SK-N-SH (cell line): ENCODE measurements around the gene SPOP.

Experiments
- CTCF ChIP-seq: fragments of 200-600 bp; sonication (generic); IDR thresholded peaks from 2 replicates; pipeline ENCODE4 v1.6.1; 2017; ENCODE audit warnings: antibody characterized with exemption, mild to moderate bottlenecking, moderate library complexity
- EP300 ChIP-seq, 2 experiments: IDR thresholded peaks; 2 replicates each; pipeline versions ENCODE4 v1.4.0 to v1.6.1; 2012; ENCODE audit warnings: borderline replicate concordance in 1 of 2, low read depth in 1 of 2, low read length in 1 of 2
- EZH2phosphoT487 ChIP-seq: fragments of 200-600 bp; sonication (generic); IDR thresholded peaks from 2 replicates; pipeline ENCODE4 v1.6.1; 2017; ENCODE audit warnings: low read depth, mixed run types, mild to moderate bottlenecking, antibody characterized with exemption, moderate library complexity, borderline replicate concordance
- JUND ChIP-seq: IDR thresholded peaks from 2 replicates; pipeline ENCODE4 v1.4.0; 2012
- MAX ChIP-seq: IDR thresholded peaks from 2 replicates; pipeline ENCODE4 v1.4.0; 2012; ENCODE audit warnings: low read depth
- POLR2AphosphoS5 ChIP-seq: IDR thresholded peaks from 2 replicates; pipeline ENCODE4 v1.6.1; 2012; ENCODE audit warnings: low read depth, low read length
- RAD21 ChIP-seq: IDR thresholded peaks from 2 replicates; pipeline ENCODE4 v1.6.1; 2012; ENCODE audit warnings: mild to moderate bottlenecking, low read length
- RCOR1 ChIP-seq: fragments of 150-350 bp; IDR thresholded peaks from 2 replicates; pipeline ENCODE4 v1.6.1; 2017; ENCODE audit warnings: antibody characterized with exemption, low read length
- SIN3A ChIP-seq: IDR thresholded peaks from 2 replicates; pipeline ENCODE4 v1.6.1; 2012; ENCODE audit warnings: low read depth, mild to moderate bottlenecking, low read length, moderate library complexity, borderline replicate concordance
- SMC3 ChIP-seq: IDR thresholded peaks from 2 replicates; pipeline ENCODE4 v1.6.1; 2012; ENCODE audit warnings: low read depth, low read length, improper control_type of control experiment
- TEAD4 ChIP-seq: IDR thresholded peaks from 2 replicates; pipeline ENCODE4 v1.4.0; 2012; ENCODE audit warnings: mild to moderate bottlenecking, borderline replicate concordance; ENCODE audit not compliant: insufficient read depth
- TF ChIP-seq, protein P1 (sequence below): IDR thresholded peaks from 2 replicates; pipeline ENCODE4 v1.6.1; 2012; ENCODE audit warnings: mild to moderate bottlenecking, low read depth, low read length, moderate library complexity
- TF ChIP-seq, protein P2 (sequence below): fragments of 150-350 bp; IDR thresholded peaks from 2 replicates; pipeline ENCODE4 v1.6.1; 2017; ENCODE audit warnings: antibody characterized with exemption, low read length, low read depth, borderline replicate concordance

DNA sequence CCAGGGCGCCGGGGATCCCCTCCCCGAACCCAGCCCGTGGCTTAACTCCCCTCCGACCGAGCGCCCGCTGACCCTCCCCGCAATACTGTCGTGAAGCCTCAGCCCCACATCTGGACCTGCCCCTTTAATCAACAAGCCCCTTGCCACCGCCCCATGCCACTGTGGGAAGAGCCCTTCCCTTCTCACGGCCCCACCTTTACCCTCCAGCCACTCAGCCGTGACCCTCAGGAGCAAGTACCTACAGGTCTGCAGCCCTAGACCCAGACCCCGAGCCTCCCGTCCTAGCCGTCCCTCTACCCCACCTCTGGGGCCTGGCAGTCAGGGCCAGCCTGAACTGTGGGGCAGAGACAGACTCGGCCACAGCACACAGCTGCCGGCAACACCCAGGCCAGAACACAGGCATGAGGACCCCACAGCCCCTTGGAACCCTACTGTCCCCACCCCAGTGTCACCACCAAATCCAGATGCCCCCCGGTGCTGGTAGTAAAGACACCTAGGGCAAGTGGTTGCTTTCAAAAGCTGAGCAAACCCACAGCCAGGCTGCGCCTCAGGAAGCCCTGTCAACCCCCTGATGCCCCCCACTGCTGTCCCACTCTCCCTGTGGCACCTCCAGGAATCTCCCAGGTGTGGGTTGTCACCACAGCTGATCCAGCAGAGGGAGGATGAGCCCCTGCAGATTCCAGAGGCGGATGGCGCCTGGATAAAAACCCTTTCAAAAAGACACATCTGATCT lies 100.8 kb downstream of the SPOP start:
- no peak for TF ChIP-seq POLR2AphosphoS5
- TF ChIP-seq, protein P1, sequence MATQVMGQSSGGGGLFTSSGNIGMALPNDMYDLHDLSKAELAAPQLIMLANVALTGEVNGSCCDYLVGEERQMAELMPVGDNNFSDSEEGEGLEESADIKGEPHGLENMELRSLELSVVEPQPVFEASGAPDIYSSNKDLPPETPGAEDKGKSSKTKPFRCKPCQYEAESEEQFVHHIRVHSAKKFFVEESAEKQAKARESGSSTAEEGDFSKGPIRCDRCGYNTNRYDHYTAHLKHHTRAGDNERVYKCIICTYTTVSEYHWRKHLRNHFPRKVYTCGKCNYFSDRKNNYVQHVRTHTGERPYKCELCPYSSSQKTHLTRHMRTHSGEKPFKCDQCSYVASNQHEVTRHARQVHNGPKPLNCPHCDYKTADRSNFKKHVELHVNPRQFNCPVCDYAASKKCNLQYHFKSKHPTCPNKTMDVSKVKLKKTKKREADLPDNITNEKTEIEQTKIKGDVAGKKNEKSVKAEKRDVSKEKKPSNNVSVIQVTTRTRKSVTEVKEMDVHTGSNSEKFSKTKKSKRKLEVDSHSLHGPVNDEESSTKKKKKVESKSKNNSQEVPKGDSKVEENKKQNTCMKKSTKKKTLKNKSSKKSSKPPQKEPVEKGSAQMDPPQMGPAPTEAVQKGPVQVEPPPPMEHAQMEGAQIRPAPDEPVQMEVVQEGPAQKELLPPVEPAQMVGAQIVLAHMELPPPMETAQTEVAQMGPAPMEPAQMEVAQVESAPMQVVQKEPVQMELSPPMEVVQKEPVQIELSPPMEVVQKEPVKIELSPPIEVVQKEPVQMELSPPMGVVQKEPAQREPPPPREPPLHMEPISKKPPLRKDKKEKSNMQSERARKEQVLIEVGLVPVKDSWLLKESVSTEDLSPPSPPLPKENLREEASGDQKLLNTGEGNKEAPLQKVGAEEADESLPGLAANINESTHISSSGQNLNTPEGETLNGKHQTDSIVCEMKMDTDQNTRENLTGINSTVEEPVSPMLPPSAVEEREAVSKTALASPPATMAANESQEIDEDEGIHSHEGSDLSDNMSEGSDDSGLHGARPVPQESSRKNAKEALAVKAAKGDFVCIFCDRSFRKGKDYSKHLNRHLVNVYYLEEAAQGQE, result no peak
- no peak for TF ChIP-seq CTCF
- no peak for TF ChIP-seq JUND
- TF ChIP-seq, protein P2, sequence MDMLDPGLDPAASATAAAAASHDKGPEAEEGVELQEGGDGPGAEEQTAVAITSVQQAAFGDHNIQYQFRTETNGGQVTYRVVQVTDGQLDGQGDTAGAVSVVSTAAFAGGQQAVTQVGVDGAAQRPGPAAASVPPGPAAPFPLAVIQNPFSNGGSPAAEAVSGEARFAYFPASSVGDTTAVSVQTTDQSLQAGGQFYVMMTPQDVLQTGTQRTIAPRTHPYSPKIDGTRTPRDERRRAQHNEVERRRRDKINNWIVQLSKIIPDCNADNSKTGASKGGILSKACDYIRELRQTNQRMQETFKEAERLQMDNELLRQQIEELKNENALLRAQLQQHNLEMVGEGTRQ, result no peak
- no peak for TF ChIP-seq TEAD4
- TF ChIP-seq SIN3A, result no peak
- TF ChIP-seq RCOR1, result no peak
- TF ChIP-seq EP300 (IDR thresholded peaks at IDR 0.05; ENCODE audit: borderline replicate concordance in 1 of 2, low read depth in 1 of 2, low read length in 1 of 2), result no peak
- no peak for TF ChIP-seq EZH2phosphoT487
- TF ChIP-seq SMC3, result no peak
- TF ChIP-seq MAX, result no peak
- TF ChIP-seq RAD21, result no peak
